Activated CD4-positive, alpha-beta T cell treated with anti-CD3 and anti-CD28 coated beads, Interleukin-10, Interleukin-2, amounts not matched to agents 100 ng/mL and 50 ng/mL, durations not matched to agents 16 hours and 8 hours (primary cell): ENCODE results near the gene MPLKIP.
"Not testable (repeated sequence)": the region's sequence is repeated elsewhere in the genome, so short reads cannot be mapped to it uniquely, and the experiment has no call there.

Experiments used
- DNase-seq: peaks from one replicate; pipeline ENCODE4 v3.0.0-alpha.2; 2020

The MPLKIP gene

DNA sequence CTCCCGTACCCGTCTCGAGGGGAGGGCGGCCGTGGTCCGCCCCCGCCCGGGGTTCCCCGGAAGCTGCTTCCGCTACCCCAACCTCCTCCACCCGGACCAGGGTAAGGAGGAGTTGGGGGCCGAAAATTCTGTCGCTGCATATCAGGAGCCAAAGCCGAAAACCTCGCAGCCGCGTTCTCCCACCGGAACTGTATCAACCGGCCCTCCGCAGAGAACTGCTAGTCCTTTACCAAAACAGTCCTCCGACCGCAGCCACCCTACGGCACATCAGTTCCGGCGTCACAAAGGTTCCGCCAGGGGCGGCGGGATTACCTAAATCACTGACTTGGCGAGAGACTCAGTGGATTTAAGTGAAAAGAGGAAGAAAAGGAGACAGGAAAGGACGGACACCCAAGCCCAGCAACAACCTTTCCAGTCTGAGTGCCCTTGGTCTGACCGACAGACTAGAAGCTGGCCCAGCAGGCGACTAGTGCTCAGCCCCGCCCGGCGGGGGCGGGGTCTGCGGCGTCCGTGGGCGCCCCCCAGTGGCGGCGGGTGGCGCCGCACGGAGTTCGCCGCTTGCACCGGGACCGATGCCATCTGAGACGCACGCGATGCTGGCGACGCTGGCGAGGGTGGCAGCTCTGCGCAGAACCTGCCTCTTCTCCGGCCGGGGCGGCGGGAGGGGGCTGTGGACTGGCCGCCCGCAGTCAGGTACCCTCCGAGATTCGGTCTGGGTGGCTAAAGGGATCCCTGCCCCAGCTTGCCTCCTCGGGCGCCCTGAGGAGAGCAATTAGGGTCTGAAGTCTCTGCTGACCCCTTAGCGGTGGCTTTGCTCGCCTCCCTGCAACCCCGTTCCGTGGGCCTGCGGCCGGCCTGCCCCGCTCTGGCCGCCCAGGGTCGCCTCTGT is at the start of gene MPLKIP, which contains the start of gene SUGCT:
TSS of gene MPLKIP (minus strand) at position 195 of the 889 bp plus-strand sequence. CDS start at position 140, 55 bp downstream.
TSS of gene SUGCT (plus strand) at position 578 of the 889 bp plus-strand sequence.
- DNase-seq: peak; percentile 86

GRCh38 chr7:40182452-40182851 is 48.0 kb upstream of the MPLKIP start:
- DNase-seq: no peak

DNA sequence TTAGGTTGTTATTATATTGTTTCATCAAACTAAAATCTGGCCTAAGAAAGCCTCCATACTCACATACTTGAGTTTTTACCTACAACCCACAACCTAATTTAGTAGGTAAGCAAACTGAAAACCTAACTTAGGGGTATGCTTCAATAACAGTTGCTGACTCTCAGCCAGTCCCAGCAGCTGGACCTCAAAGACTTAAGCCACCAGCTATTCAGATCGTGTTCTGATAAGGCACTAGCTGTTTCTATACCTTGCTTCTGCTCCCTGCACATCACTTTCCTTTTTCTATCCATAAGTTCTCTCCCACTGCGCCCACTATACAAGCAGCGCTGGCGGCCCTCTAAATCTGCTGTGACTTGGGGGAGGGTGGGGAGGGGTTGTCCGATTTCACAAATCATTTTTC is 42.6 kb upstream of the MPLKIP start:
- no peak for DNase-seq

DNA sequence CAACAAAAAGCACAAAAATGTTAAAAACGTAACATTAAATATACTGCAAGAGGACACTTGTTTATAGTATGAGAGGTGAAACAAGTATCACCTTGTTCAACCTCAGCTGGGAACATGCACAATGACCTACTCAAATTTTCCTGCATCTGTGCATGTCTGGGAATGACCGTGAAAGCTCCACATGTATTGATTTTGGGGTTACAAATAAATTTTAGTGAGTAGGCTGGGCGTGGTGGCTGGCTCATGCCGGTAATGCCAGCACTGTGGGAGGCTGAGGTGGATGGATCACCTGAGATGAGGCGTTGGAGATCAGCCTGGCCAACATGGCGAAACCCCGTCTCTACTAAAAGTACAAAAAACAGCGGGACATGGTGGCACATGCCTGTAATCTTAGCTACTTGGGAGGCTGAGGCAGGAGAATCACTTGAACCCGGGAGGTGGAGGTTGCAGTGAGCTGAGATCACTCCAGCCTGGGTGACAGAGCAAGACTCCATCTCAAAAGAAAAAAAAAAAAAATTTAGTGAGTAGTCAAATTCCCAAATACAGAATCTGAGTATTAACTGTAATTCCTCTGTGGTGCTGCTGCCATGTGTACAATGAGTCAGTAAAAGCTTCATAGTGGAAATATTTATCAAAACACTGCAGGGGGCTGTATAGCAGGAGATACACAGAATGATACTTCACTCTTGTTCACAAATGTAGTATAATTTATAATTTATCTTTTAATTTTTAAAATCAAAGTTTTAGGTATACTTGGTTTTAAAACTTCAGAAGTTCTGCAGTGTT is 41.5 kb upstream of the MPLKIP start:
- no peak for DNase-seq

GRCh38 chr7:40175256-40175655 is 40.8 kb upstream of the MPLKIP start:
- not testable (repeated sequence) for DNase-seq

- not testable (repeated sequence) for DNase-seq
These were observed 38.7 kb upstream of the MPLKIP start for GRCh38 chr7:40173121-40173520.

GRCh38 chr7:40168266-40168665 is 33.8 kb upstream of the MPLKIP start:
- not testable (repeated sequence) for DNase-seq

GRCh38 chr7:40167291-40167690 is 32.9 kb upstream of the MPLKIP start:
- DNase-seq: no peak

DNA sequence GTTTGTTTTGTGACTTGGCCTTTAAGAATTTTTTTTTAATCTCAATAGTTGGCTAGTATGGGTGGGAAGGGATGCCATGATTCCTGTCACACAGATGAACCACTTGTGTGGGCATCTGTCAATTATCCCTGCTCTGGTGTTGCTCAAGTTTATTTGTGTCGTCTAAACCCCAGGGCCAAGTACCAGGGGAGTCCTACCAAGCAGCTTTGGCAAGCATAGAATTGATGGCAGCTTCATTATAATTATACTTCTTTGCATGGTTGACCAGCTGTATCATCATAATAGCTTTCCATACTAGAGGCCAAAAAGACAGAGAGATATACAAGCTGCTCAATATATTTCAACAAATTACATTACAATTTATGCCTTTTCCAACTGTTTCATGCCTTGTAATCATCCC is 30.8 kb upstream of the MPLKIP start:
- DNase-seq: no peak

GRCh38 chr7:40162516-40162915 is 28.1 kb upstream of the MPLKIP start:
- no peak for DNase-seq

DNA sequence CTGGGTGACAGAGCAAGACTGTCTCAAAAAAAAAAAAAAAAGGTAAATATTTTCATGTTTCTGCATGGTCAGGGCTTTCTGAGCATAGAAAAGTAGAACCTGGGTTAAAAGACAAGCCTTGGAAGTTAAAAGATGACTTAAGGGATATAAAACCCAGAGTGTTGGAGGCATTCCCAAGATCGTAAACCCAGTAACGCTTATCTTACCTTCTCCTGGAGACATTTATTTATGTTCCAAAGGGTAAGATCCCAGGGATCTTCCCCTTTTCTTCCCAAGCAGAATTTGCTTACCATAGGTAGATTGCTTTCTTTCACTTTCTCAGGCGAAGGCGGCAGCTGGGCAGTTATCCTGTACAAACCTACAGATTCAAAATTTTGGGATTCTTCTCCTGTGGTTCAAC is 22.6 kb upstream of the MPLKIP start:
- DNase-seq: no peak

DNA sequence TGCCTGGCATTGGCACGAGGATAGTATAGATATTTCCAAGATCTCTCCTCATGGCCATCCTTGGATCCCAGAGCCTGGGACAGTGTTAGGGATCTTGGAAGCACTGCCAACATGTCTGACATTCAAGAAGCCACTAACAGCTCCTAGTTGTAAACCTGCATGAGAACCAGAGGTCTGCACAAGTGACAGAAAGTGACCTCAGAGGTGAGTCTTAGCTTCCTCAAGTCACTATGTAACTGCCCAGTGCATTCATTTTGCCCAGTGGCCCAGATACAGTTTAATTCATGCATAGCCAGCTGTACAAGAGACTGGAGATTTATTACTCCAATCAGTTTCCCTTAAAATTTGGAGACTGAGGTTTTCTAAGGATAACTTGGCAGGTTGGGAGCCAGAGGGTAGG is 17.1 kb upstream of the MPLKIP start:
- DNase-seq: no peak

- no peak for DNase-seq
These were observed 14.2 kb upstream of the MPLKIP start for GRCh38 chr7:40148671-40149070.

DNA sequence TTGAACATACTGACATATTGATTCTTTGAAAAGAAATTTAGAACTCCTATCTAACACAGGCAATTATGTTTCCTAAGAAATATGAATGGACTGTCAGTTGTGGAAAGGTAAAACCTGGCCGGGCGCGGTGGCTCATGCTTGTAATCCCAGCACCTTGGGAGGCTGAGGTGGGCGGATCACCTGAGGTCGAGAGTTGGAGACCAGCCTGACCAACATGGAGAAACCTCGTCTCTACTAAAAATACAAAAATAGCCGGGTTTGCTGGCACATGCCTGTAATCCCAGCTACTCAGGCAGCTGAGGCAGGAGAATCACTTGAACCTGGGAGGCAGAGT is 13.8 kb upstream of the MPLKIP start:
- not testable (repeated sequence) for DNase-seq

DNA sequence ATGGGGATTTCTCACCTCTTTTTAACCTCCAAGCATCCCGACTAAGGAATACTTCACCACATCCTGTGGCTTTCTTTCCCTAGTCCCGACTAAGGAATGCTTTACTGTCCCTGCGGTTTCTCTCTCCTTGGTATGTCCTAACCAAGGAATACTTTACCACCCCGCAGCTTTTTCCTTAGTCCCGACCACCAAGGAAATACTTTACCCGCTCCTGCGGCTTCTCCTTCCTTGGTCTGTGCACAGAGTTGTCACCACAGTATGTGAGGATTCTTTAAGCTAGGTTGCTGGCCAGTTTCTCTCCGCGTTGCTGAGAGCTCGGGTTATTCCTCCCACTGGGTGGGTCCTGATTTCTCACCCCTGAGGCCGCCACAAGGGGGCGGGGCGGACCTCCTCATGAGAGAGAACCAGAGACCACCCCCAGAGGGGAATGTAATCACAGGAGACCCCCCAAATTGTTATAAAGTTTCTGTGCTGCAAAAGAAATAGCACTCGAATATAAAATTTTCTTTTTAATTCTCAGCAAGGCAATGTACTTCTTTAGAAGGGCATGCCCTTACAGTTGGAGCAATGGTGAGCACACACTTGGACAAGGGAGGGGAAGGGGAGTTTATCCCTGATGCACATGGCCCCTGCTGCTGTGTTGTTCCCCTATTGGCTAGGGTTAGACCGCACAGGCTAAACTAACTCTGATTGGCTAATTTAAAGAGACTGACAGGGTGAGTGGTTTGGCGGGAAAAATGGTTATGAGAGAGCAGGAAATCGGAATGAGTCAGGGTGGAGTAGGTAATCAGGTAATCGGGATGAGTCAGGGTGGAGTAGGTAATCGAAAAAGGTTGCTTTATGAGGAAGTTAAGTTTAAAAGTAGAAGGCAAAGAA is 13.2 kb upstream of the MPLKIP start:
- peak; percentile 7 for DNase-seq

GRCh38 chr7:40145596-40146130 is 11.2 kb upstream of the MPLKIP start:
- not testable (repeated sequence) for DNase-seq

DNA sequence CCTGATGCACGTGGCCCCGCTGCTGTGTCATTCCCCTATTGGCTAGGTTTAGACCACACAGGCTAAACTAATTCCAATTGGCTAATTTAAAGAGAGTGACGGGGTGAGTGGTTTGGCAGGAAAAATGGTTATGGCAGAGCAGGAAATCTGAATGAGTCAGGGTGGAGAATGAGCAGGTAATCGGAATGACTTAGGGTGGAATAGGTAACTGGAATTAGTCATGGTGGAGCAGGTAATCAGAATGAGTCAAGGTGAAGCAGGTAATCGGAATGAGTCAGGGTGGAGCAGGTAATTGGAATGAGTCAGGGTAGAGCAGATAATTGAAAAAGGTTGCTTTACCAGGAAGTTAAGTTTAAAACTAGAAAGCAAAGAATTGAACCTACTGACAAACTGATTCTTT is 7.5 kb upstream of the MPLKIP start:
- DNase-seq: not testable (repeated sequence)

GRCh38 chr7:40139891-40140290 is 5.5 kb upstream of the MPLKIP start:
- DNase-seq: not testable (repeated sequence)

GRCh38 chr7:40138973-40139372 is 4.6 kb upstream of the MPLKIP start:
- DNase-seq: no peak

GRCh38 chr7:40137563-40137962 is 3.1 kb upstream of the MPLKIP start:
- no peak for DNase-seq

DNA sequence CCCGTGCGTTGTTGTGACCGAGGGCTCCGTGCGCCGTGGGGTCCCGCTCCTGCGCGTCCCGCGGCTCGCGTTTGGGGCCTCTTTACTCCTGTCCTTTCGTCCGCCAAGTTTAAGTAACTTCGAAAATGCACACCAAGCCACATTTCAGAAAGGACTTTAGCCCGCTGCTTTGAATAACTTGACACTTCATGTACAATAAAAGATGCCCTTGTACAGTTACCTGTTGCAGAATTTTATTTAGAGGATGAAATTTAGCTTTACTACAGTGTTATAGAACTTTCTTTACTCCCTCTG is 842 bp upstream of the MPLKIP start:
- no peak for DNase-seq

GRCh38 chr7:40133561-40134427 is 628 bp downstream of the MPLKIP start:
- DNase-seq: peak; percentile 25
